A172 (cell line): ENCODE measurements around the gene DCTD. TPM values are rescaled to one million over a fixed set of nuclear protein-coding genes. Genes with fewer than 3 reads are reported as not detected.

Experiments
- DNase-seq: peaks from one replicate; pipeline ENCODE4 v3.0.0-alpha.2; 2015; ENCODE audit warnings: low spot score
- total RNA-seq: library from RNA; depleted of rRNA; stranded (reverse); fragments of >200 nt; shearing (Covaris generic); gene quantifications from 2 replicates; pipeline ENCODE4 v1.2.3, GENCODE V29; 2014; rRNA removed

Gene DCTD
- total RNA-seq: 98.5 and 113 TPM in 2 replicates

DNA sequence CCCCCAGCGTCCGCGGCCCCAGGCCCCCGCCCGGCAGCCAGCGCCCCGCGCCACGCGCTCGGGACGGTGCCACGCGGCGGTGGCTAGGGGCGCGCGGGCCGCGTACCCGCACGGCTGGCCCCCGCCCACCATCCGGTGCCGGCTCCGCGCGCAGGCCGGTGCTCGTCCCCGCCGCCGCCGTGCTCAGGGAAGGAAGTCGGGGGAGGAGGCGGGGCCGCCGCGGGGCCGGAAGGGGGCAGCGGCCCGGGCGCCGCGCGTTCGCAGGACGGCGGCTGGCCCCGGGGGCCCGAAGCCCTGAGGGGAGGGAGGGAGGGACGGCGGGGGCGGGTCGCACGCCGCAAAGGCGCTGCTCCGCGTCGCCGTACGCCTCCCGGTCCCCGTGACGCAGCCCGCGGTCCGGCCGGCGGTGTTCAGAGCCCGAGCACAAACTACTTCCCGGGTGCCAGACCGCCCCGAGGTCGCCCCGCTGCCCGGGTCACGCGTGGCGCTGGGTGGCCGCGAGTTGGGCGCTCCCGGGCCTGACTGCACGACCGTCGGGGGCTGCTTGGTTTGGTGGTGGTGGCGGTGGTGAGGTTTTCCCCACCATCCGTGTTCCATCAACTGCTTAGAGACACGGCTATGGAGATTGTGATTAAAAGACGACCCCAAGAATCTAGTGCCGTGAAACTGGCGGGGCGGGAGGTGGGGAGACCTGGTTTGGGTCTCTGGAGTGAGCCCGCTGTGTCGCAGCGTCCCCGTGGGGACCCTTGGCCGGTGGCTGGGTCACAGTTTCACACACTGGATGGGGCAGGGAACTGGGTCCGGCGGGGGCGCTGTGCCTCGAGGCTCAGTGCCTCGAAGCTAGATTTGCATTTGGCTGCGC is at the start of gene DCTD:
DCTD (minus strand) TSS at position 205 of the 862 bp plus-strand sequence. CDS start 1,818 bp downstream, outside the sequence.
- DNase-seq: peak; percentile 37

DNA sequence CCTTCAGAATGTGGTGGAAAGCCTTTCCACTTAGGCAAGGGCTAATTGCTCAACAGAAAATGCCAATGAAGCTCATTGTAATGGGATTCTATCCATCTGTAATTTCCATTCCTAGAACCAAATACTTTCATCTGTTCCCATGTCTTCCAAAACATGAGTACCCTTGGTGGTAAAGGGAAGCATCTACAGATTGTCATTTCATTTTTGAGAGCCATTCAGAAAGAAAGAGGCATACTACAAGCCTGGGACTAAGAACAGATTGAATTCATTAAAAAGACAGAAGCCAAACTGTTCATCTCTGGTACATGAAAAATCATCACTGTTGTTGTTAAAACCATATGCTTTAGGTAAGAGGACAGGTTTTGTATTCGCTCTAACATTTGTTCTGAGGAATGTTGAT is 43.6 kb upstream of the DCTD start:
- no peak for DNase-seq

DNA sequence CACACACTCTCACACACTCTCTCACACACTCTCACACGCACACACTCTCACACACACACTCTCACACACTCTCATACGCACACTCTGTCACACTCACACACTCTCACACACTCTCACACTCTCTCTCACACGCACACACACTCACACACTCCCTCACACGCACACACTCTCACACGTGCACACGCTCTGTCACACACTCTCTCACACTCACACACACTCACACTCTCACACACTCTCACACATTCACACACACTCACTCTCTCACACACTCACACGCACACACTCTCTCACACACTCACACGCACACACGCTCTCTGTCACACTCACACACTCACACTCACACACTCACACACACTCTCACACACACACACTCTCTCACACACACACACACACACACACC is 43.0 kb upstream of the DCTD start:
- no peak for DNase-seq

DNA sequence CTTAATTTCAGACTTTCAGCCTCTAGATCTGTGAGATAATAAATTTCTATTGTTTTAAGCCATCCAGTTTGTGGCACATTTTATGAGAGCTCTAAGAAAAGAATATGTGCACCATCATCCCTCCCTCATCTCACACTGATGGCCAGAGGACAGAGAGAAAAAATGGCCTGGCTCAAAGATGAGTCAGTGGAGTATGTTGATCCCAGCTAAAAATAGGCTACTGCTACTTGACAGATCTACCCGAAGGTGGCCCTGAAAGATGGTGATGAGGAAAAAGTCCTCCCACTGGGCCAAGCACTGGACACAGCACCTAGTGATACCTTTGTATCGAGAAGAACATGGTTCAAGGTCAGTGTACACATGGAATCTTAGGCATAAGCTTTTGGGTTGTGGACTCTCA is 38.2 kb upstream of the DCTD start:
- DNase-seq: peak; percentile 67

DNA sequence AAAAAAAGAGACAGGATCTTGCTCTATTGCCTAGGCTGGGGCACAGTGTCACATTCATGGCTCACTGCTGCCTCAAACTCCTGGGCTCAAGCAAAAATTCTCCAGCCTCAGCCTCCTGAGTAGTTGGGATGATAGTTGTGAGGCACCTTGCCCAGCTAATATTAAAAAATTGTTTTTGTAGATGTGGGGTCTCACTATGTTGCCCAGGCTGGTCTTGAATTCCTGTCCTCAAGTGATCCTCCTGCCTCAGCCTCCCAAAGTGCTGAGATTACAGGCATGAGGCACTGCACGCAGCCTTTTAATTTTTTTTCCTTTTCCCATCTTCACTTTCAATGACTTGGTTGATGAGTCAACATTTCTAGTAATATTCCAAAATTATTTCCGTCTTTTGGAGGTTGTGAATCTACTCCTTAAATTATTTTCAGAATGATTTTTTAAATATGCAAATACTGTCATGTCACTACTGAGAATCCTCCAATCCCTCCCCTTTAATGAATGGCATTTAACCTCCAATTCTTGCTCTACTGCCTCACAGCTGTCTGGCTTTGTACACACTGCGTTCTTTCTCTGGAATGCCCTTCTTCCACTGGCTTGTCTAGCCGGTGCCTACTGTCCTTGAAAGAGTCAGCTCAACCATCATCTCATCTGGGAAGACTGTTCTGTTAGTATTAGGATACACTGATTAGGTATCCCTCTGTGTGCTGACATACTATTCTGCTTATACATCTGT is 27.5 kb upstream of the DCTD start:
- no peak for DNase-seq

DNA sequence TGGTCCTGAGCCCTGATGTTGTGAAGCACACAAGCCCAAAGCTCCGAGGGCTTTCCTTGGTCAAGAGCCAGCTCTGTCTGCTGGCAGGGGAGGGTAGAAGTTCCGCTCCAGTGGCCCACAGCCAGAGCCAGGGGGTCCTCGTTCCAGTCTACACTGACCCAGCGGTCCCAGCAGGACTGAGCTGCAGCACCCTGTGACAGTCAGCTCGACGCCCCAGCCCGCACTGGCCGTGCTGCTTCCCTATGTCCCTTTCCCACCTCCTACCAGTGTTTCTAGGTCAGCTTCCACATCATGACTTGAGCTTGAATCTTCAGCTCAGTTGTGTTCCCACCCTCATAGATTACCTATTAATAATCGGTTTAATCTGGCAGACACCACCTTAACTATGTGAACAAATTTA is 22.5 kb upstream of the DCTD start:
- DNase-seq: no peak

DNA sequence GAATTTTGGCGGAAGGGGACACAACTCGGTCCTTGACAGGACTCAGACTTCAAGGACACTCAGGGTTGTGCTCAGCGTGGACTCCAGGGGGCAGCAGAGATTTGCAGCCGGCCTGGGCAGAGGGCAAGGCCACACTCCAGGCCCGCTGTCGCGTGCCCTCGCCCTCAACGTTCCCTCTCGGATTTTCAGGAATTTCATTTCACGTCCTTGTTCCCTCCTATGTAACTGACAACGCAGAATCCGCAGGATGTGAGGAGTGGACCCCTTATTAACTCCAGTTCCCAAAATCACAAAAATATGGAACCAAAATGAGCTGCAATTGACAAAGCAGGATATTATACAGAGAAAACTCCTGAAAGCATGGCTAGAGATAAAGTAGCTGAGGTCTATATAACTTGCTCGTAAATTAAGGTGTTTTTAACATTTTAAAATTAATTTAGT is 21.0 kb upstream of the DCTD start:
- peak; percentile 62 for DNase-seq

DNA sequence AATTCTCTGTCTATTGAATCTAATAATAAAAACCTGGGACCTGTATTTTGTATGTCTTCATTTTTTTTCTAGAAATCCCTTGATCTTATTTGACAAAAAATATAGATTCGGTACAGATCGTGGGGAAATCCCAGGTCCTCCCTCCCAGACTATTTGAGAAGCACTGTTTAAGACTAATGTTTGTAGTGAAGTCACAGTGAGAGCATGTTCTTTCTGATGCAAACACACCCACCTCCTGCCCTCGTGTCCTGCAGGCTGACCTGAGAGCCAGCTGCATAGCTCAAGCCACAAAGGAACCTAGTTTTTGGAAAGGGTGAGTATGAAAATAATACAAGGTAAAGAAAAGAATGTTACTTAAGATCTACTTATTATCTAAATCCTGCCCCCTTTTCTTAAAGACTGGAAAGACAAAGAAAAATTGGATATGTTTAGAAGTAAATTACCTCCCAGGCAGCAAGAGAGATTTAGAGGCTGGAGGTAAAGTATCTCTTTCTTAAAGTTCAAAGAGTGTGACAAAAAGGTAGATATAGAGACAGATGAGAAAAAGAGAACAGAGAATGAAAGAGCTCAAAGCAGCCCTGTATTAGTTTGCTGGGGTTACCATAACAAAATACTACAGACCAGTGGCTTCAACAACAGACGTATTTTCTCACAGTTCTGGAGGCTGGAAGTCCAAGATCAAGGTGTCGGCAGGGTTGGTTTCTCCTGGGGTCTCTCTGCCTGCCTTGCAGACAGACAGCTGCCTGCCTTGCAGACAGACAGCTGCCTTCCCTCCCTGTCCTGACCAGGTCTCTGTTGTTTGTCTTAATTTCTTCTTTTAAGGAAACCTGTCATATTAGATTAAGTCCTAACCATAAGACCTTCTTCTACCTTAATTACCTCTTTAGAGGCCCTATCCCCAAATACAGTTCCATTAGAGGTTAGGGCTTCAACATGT is 20.4 kb upstream of the DCTD start:
- DNase-seq: no peak

DNA sequence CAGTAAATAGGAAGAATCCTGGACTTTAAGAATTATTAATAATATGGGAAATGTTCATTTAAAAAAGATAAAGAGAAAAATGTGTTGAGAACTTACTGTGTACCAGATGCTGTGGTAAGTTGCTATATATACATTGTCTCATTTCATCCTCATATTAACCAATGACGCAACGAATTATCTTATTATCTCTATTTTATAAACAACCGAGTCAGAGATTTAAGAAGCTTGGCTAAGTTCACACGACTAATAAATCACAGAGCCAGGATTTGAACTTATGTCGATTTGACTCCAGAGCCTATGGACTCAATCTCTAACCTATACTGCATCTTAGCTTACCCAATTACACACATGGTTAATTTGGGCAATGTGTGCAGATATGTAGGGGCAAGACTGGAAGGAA is 15.5 kb upstream of the DCTD start:
- no peak for DNase-seq

DNA sequence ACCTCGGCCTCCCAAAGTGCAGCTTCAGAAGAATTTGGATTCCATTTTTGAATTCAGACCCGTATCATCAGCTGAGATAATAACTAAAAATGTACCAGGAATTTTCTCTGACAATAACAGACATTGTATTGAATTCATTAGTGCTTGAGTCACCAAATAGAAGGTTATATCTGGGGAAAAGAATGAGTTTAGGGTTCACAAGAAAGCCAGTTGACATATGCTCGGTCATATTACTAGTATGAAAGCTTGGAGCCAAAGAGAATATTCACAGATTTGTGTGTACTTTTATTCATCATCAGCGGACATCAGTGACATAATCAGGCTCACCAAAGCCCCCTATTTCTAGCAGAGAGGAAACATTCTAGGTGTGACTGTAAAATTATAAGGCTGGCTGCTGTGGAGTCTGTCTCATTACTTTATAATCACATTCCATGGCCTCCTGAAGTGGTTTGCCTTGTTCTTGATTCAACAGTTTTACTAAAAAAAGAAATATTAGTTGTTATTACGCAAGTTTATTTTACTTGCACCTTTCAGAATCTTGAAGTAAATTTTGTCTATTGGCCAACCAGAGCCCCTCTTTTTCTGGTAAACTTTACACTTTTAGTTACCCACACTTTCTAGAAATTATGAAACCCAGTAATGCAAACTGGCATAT is 14.6 kb upstream of the DCTD start:
- no peak for DNase-seq

DNA sequence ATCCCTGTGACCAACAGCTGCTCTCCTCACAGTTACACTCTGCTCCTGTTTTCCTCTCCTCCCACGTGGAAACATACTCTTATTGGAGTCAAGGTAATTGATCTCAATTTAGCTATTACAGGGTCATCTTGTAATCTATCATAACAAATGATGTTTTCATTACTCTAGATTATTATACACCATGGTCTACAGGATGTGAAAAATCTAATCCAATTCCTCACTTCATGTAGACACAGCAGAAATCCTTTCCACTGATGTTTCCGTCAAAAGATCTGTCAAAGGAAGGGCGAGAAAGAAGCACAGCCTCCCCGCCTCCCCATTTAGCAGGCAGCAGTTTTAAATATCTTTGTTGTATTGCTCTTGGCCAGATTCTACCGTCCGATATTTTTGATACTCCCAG is 13.7 kb upstream of the DCTD start:
- DNase-seq: no peak

DNA sequence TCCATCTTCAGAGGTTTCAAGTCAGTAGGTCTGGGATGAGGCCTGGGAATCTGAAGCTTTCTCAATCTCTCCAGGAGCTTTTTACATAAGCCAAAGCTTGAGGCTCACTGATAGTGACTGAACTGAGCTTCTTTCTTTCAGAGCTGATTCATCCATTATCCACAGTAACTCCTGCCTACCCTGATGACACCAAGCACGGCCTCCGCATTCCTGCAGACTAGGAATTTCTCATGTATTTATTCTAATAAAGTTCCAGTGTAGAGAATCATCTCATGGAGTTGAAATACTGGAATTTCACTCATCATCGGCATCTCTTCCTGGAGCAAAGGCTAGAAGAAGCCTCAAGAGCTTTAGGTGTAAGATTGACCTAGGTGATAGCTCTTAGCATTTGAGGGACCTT is 12.1 kb upstream of the DCTD start:
- peak; percentile 75 for DNase-seq

DNA sequence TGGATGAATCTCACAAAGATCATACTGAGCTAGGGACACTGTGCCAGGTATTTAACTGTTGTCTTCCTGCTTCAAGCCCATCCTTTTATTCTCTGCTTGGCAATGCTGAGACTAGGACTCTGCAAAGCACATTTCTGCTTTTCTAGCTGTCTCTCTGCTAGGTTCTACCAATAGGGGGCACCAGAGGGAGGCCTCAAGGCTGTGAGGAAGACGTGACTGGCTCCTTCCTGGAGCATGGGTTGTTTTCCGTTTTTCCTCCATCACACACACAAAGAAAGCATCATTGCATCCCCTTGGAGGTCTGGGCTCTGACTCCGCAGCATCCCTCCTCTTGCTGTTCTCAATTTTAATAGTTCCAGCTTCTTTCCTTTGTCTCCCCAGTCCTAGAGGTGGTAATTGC is 10.9 kb upstream of the DCTD start:
- no peak for DNase-seq

DNA sequence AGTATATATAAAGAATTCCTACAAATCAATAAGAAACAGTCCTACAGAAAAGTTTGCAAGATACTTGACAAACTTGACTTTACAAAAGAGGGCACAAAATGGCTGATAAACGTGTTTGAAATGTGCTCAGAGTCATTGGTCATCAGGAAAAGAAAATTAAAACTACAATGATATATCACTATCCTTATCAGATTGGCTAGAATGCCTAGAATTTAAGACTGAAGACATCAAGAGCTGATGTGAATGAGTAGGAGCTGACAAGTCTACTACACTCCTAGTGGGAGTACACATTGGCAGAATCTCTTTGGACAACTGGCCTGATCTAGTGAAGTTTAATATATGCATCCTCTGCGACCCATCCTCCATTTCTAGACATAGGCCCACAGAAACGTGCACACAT is 10.3 kb upstream of the DCTD start:
- no peak for DNase-seq

DNA sequence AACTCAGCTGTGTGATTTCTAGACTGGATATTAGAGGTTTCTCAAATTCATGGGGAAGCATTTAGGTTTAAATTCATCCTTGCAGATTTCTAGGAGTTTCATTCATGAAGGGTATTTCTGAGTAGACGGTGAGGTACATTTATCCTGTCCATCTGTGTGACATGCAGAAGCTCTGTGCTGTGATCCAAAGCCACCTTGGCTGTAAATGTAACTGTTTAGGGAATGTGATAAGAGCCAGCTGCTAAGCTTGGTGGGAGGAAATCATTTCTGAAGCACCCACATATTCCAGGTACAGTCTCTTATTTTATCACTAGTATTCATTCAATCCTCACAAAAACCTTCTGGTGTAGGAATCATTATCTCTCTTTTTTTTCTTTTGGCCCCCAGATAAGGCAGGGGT is 8.7 kb upstream of the DCTD start:
- no peak for DNase-seq

DNA sequence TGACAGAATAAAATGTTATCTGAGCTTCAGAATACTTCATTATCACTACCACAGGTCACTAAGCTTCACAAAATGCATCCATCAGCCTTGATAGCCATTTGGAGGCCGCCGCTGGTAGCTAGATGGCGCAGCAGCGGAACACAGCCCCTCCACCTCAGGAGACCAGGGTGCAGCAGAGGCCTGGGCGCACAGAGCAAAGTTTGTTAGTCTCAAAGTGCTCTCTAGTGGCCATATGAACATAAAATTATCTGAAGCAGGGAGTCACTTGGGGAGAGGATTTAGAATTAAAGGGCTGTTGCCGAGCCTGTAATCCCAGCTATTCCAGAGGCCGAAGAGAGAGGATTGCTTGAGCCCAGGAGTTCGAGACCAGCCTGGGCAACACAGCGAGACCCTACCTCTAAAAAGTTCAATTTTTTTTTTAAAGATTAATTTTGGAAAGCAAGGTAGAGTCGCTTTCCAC is 8.1 kb upstream of the DCTD start:
- peak; percentile 80 for DNase-seq

DNA sequence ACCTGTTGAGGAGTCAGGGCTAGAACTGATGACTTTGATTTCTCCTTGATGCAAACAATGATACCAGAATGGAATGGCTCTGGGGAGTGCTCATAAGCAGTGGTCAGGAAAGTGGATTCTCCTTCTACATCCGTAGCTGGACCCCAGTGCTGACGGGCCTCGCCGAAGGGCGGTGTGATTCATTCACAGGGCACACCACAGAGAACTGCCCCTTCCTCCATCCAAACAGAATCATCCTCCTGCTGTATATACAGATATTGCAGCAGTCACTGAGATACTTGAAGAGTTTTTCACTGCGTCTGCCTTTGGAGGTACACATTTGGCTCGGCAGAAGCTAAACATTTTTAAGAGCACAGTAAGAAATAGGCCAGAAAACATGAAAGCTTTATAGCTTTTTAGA is 7.3 kb upstream of the DCTD start:
- no peak for DNase-seq

DNA sequence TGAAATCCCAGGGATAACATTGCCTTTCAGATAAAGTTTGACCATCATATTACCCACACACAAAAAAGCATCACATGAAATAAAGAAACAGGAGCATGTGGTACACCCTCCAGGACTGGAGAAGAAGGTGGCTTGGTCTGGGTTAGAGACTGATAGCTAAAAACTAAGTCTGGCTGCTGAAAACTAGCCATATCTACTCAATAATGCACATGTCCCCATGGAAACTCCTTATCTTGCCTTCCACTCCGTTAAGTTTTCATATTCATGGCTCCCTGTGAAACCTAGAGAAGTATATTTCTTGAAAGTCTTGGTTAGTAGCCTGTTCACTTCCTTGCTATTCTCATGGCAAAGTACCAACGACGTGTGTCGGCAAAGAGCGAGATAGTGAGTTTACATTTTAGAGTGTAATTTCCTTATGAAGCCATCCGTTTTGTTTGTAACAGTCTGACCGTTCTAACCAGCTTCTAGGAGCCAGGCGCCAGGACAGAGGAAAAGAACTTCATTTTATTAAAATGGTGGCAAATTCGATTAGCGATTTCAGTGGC is 6.7 kb upstream of the DCTD start:
- no peak for DNase-seq

DNA sequence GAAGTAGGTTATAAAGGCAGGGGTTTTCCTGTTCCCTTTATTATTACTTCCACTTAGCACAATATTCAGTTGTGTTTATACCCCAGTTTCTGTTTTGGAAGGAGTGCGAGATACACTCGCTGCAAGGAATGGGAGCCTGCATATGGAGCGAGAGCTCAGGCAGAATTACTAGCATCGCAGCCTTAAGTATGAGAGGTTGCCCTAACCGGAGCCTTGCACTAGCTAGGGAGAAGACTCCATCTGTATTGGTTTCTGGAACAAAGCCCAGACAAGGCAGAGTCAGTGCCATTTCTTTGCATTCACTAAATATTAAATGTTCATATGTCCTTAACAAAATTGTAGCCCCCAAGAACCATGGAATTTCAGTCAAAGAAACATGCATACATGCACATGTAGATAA is 6.2 kb upstream of the DCTD start:
- no peak for DNase-seq

DNA sequence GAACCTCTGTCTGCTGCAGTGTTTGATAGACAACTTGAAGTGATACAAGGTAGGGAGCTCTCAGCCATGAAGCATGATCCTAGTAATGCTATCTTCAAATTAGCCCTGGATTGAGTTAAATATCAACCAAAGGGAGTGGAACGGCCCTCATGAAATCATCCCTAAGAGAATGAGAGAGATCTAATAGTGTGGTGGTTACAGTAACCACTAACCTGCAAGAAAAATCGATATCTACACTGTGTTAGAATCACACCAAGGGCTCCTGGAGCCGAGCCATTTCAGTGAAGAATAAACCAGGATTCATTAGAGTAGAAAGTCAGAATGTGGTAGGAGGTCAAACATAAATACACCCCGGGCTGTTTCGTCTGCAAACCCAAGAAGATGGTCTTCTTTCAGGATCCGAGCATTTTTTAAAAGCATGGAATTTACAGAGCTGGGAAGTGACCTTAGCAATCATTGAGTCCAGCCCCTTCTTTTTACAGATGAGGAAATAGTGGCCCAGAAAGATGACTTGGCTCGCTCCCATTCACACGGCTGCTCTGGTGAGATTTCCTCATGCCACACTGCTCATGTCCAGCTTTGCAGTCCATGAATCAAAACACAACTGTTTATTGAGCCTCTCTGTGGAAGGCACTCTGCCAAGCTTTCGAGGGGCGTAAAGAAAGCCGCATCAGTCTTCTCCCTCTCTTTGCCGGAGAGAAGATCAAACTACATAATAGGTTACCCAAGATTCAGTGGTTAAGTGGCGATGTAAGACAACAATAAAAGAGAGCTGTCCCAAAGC is 5.5 kb upstream of the DCTD start:
- DNase-seq: no peak
